HG03095 (cell line): ENCODE results near the gene CBLC.

Experiments used
- ATAC-seq: cut with Tn5 transposase; IDR thresholded peaks from one replicate; pipeline ENCODE4 v1.9.1; 2021; ENCODE audit warnings: moderate library complexity; ENCODE audit not compliant: unreplicated experiment

The CBLC gene

GRCh38 chr19:44746616-44746945 is 31.1 kb upstream of the CBLC start:
- no peak for ATAC-seq

DNA sequence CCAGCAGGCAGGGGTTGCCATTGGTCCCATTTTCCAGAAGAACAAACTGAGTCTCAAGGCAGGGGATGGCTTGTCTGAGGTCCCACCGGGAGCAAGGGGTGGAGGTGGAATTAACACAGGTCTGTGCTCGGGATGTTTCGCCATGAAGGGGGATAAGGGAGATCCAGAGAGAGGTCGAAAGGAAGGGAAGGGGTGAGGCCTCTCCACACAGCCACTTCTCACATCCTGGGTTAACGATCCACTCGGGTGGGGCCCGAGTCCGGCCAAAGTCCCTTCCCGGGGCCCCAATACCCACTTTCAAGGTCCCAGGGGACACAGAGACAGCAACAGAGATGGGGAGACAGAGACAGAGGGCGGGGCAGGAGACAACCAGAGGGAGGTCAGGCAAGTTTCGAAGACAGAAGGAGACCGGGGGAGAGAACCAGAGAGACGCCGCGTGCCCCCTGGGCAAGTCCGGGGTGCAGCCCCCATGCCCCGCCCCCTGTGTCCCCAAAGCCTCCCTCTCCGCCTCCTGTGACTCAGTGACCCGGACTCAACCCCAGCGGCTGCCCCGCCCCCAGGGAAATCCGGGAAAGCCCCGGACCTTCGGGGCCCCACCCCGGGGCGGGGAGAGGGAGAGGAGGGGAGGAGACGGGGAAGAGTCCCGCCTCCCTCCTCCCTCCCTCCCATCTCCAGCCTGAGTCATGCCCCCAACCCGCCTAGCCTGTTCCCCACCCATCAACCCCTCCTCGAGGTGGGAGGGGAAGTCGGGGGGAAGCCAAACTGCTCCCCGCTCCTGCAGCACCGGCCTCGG is 30.5 kb upstream of the CBLC start:
- ATAC-seq: peak; percentile 34

GRCh38 chr19:44747739-44748425 is 29.8 kb upstream of the CBLC start:
- no peak for ATAC-seq

DNA sequence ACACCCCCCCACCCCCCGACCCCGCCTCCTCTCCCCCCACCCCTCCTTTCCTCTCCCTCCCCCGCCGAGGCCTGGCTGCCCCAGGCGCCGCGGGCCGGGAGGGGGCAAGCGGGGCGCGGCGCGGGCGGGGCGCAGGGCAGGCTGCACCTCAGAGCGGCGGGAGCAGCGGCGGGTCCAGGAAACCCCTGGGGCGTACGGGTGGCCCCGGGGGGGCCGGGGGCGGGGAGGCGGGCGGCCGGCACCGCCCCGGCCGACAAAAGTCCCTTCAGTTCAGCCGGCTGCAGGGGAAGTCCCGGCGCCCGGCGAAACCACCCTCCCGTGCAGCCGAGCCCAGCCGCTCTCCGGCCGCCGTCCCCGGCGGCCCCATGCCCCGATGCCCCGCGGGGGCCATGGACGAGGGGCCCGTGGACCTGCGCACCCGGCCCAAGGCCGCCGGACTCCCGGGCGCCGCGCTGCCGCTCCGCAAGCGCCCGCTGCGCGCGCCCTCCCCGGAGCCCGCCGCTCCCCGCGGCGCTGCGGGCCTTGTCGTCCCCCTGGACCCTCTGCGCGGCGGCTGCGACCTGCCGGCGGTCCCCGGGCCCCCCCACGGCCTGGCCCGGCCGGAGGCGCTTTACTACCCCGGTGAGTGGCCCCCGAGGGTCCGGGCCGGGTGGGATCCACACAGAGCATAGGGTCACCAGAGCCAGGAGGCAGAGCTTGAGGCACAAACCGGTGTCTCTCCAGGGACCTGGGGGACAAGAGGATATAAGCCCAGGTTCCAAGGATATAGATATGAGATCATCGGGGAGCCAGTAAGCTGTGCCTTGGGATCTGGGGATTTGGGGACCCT is 29.1 kb upstream of the CBLC start, which contains the start of gene BCL3:
TSS of gene BCL3 (plus strand) at position 283 of the 829 bp plus-strand sequence. CDS start at position 366, 83 bp downstream.
- peak; percentile 28 for ATAC-seq

DNA sequence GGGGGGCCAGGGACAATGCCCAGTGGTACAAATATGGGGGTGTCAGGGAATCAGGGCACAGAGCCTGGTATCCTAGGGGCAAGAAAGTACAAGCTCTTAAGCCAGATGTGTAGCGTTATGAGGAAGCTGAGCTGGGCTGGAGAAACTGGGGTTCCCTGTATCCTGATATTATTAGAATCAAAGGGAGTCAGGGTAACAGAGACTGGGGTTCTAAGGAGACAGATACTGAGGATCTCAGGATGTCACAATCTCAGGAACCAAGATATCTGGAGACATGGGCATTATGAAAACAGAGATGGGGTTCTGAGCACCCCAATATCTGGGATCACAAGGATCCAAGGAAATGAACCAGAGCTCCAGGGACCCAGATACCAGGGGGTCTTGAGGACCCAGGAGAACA is 28.4 kb upstream of the CBLC start:
- ATAC-seq: no peak

DNA sequence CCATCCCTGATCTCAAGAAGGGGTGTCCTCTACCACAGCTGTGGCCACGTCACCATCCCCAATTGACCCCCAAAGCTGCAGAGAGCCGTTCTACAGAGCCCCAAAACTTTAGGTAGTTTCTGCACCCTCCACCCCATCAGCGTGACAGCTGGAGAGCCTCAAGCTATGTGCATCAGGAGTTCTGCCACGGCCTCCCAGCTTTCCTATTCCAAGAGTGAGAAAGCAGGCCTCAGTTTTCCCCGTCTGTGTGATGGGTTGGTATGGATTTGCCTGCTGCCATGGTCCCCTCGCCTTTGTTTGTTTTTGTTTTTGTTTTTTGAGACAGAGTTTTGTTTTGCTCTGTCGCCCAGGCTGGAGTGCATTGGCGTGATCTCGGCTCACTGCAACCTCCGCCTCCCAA is 27.7 kb upstream of the CBLC start:
- ATAC-seq: no peak

- ATAC-seq: no peak
Observed at GRCh38 chr19:44752123-44752815, 25.4 kb upstream of the CBLC start.

- ATAC-seq: peak; percentile 60
Observed at GRCh38 chr19:44752816-44753625, 24.7 kb upstream of the CBLC start.

GRCh38 chr19:44753626-44753931 is 24.1 kb upstream of the CBLC start:
- ATAC-seq: no peak

DNA sequence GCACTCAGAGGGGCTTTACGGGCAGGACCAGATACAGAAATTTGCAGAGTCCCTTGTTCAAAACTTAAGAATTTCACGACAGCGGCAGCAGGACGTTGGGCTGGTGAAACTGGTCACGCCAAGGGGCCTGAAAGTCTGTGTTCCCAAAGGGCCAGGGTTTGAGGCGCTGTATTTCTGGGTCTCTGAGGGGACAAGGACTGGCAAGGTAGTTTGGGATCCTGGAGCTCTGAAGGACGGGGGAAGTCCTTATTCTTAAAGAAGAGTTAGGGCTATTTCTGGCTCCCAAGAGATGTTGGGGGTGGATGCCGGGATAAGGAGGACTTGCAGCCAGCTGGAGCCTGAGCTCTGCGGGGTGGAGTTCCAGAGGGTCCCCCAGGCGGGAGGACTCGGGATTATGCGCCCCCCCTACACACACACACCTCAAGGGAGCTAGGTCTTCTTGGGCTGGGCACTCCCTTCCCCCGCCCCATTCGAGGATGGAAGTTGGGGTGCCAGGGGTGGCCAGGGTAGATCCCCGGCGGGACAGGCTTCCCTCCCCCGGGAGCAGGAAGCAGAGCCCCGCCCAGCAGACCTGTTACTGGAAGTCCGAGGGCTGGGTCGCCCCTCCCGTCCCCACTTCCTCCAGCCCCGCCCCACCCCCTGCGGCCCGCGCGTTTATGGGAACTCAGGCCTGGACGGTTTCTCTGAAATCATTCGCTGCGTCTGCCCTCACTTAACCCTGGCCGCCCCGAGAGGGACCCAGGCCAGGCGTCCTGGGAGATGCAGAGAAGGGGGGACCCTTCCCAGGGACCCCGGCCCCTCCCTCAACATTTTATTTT is 23.5 kb upstream of the CBLC start:
- no peak for ATAC-seq

DNA sequence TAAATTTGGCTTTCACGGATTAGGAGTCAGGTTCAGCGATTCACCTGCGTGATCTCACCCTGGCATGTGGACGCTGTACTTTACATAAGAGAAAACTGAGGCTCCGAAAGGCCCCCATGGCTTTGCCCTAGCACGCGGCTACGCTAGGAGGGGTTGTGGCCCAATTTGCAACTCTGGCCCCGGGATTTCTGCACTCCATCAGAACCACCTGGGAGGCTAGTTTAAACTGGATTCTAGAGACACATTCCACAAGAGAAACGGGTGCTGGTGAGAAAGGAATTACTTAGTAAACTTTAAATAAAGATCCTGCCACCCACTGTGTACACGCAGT is 23.0 kb upstream of the CBLC start:
- no peak for ATAC-seq

GRCh38 chr19:44755219-44755618 is 22.5 kb upstream of the CBLC start:
- ATAC-seq: no peak

DNA sequence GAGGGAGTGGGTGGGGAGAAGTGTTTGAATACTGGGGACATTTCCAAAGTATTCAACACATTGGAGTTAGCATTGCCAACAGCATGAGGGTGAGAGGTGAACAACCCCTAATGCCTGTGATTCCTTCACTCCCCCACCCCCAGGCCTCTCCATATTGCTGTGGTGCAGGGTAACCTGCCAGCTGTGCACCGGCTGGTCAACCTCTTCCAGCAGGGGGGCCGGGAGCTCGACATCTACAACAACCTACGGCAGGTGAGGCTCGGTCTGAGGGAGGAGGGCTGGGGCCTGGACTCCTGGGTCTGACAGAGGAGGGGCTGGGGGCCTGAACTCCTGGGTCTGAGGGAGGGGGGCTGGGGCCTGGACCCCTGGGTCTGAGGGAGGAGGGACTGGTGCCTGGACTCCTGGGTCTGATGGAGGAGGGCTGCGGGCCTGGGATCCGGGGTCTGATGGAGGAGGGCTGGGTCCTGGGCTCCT is 21.6 kb upstream of the CBLC start:
- no peak for ATAC-seq

DNA sequence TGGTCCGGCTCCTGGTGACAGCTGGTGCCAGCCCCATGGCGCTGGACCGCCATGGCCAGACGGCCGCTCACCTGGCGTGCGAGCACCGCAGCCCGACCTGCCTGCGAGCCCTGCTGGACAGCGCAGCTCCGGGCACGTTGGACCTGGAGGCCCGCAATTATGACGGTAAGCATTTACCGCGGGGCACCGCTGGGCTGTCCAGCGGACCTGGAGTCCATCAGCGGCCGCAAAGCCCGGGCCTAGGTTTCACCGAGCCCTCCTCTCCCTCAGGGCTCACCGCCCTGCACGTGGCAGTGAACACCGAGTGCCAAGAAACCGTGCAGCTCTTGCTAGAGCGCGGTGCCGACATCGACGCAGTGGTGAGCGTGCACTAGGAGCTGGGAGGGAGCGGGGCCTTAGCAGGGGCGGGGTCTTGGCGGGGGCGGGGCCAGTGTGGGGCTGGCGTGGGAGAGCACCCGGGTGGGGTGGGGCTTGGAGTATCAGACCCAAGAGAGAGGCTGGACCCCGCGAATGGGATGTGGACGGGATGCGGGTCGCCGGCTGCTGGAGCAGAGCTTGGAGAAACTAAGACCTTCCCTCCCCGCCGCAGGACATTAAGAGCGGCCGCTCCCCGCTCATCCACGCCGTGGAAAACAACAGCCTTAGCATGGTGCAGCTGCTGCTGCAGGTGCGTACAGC is 20.5 kb upstream of the CBLC start:
- no peak for ATAC-seq

GRCh38 chr19:44757735-44758505 is 19.8 kb upstream of the CBLC start:
- ATAC-seq: no peak

DNA sequence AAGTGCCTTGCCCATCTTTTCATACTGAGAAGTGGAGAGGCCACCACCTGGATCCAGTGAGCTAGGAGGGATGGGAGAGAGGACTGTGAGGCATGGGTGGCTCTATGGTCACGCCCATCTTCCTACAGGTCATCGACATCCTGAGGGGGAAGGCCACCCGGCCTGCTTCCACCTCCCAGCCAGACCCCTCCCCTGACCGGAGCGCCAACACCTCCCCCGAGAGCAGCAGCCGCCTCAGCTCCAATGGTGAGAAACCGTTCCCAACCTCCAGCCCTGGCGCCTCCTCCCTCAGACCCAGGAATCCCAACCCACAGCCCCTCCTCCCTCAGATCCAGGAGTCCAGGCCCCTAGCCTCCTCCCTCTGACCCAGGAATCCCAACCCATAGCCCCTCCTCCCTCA is 19.1 kb upstream of the CBLC start:
- no peak for ATAC-seq

DNA sequence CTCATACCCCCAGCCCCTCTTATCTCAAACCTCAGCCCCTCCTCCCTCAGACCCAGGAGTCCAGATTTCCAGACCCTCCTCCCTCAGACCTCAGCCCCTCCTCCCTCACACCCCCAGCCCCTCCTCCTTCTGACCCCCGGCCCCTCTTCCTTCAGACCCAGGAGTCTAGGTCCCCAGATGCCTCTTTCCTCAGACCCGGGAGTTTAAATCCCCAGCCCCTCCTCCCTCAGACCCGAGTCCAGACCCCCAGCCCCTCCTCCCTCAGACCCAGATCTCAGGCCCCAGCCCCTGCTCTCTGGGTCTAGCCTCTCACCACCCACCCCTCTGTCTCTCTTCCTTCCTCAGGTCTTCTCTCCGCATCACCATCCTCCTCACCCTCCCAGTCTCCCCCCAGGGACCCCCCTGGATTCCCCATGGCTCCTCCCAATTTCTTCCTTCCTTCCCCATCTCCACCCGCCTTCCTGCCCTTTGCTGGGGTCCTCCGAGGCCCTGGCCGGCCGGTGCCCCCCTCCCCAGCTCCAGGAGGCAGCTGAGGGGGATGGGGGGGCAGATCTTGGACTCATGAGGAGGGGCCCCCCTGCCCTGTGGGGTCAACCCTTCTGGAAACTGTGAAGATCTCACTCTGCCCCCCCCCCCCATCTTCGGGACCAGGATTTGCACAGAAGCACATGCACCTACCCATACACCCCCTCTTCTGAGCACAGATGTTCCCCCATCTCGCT is 18.4 kb upstream of the CBLC start:
- ATAC-seq: no peak

DNA sequence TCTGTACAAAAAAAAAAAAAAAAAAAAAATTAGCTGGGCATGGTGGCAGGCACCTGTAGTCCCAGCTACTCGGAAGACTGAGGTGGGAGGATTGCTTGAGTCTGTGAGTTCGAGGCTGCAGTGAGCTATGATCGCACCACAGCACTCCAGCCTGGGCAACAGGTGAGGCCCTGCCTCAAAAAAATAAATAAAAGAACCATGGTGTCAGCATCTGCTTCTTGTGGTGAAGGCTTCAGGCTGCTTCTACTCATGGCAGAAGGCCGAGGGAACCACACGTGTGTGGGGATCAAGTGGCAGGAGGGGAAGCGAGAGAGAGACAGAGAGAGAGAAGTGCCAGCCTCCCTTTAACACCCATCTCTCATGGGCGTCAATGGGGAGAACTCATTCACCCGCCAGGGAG is 15.7 kb upstream of the CBLC start:
- ATAC-seq: no peak
